K562 (cell line): ENCODE measurements around the gene DPEP2.

Experiments
- MTA3 ChIP-seq: fragments of 450-650 bp; formaldehyde crosslinking; IDR thresholded peaks from 2 replicates; pipeline ENCODE4 v1.6.1; 2017; ENCODE audit warnings: mild to moderate bottlenecking, borderline replicate concordance
- RAD21 ChIP-seq, 2 experiments: fragments of 250-450 bp in 1 of 2; fragments of 450-650 bp in 1 of 2; sonication (Bioruptor Pico) in 1 of 2; formaldehyde crosslinking in 1 of 2; IDR thresholded peaks in 1 of 2; conservative IDR thresholded peaks in 1 of 2; 2 replicates each; pipeline versions ENCODE4 v1.4.0 to v1.8.0; 2020 to 2022; ENCODE audit warnings: mild to moderate bottlenecking in 2 of 2, moderate library complexity in 1 of 2
- SMARCB1 ChIP-seq: IDR thresholded peaks from 2 replicates; pipeline ENCODE4 v1.6.1; 2011; ENCODE audit warnings: improper control_type of control experiment, low read depth; ENCODE audit not compliant: insufficient read length
- SRF ChIP-seq, 2 experiments: fragments of 250-450, 450-650 bp in 1 of 2; sonication (Bioruptor Pico) in 1 of 2; sonication (generic) in 1 of 2; formaldehyde crosslinking; IDR thresholded peaks; 2 replicates each; pipeline versions ENCODE4 v1.5.0 to v1.5.1; 2020 to 2022; ENCODE audit warnings: mild to moderate bottlenecking in 1 of 2, missing genetic modification reagents in 1 of 2
- STAG1 ChIP-seq: sonication (generic); formaldehyde crosslinking; IDR thresholded peaks from 2 replicates; pipeline ENCODE4 v1.5.0; 2020; ENCODE audit warnings: missing genetic modification reagents, borderline replicate concordance
- ZNF23 ChIP-seq: fragments of 250-450 bp; sonication (Bioruptor Pico); IDR thresholded peaks from 2 replicates; pipeline ENCODE4 v1.4.0; 2020; ENCODE audit warnings: mild to moderate bottlenecking
- ZNF239 ChIP-seq: fragments of 250-450 bp; sonication (Bioruptor Pico); IDR thresholded peaks from 2 replicates; pipeline ENCODE4 v1.4.0; 2020; ENCODE audit warnings: mild to moderate bottlenecking
- TF ChIP-seq, protein P1 (sequence below), 3 experiments: IDR thresholded peaks in 2 of 3; conservative IDR thresholded peaks in 1 of 3; 2 replicates each; pipeline ENCODE4 v1.5.1; 2011 to 2012; ENCODE audit warnings: low read length in 3 of 3, mild to moderate bottlenecking in 3 of 3, control low read depth in 2 of 3, improper control_type of control experiment in 1 of 3, inconsistent platforms in 1 of 3, low read depth in 1 of 3, mixed read lengths in 1 of 3, moderate library complexity in 1 of 3; ENCODE audit not compliant: insufficient read depth in 2 of 3

DNA sequence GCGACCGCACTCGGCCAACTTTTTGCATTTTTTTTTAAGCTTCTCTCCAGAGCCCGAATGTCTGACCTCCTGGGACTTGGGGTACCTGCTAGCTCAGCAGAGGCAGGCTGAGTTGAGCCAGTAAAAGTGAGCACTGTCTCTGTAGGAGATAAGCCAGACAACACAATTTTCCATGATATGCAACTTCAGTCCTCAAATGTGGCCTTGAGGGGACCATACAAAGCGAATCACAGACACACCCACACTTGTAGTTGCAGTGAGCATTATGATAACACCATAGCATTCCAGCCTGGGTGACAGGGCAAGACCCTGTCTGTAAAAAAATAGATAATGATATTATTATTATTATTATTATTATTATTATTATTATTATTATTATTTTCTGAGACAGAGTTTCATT, 2.6 kb downstream of the DPEP2 start:
- TF ChIP-seq, protein P1, sequence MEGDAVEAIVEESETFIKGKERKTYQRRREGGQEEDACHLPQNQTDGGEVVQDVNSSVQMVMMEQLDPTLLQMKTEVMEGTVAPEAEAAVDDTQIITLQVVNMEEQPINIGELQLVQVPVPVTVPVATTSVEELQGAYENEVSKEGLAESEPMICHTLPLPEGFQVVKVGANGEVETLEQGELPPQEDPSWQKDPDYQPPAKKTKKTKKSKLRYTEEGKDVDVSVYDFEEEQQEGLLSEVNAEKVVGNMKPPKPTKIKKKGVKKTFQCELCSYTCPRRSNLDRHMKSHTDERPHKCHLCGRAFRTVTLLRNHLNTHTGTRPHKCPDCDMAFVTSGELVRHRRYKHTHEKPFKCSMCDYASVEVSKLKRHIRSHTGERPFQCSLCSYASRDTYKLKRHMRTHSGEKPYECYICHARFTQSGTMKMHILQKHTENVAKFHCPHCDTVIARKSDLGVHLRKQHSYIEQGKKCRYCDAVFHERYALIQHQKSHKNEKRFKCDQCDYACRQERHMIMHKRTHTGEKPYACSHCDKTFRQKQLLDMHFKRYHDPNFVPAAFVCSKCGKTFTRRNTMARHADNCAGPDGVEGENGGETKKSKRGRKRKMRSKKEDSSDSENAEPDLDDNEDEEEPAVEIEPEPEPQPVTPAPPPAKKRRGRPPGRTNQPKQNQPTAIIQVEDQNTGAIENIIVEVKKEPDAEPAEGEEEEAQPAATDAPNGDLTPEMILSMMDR (IDR thresholded peaks at IDR 0.05 in 2 of 3, conservative IDR thresholded peaks at IDR 0.05 in 1 of 3; ENCODE audit: insufficient read depth in 2 of 3, low read depth in 1 of 3, low read length in 3 of 3), result no peak
- no peak for TF ChIP-seq RAD21 (CRISPR knock-in tag; conservative IDR thresholded peaks at IDR 0.05 in 1 of 2, IDR thresholded peaks at IDR 0.05 in 1 of 2)
- TF ChIP-seq SMARCB1, result no peak
- no peak for TF ChIP-seq ZNF239
- no peak for TF ChIP-seq SRF (CRISPR knock-in tag; IDR thresholded peaks at IDR 0.05)
- no peak for TF ChIP-seq STAG1 (CRISPR knock-in tag)
- TF ChIP-seq MTA3, result no peak
- TF ChIP-seq ZNF23 (CRISPR knock-in tag), result no peak
